Cardiac septum (tissue), 1 donor: ENCODE results near the gene HBG1. TPM values are rescaled to one million over a fixed set of nuclear protein-coding genes. Genes with fewer than 3 reads are reported as not detected.
"Not testable (repeated sequence)": the region's sequence is repeated elsewhere in the genome, so short reads cannot be mapped to it uniquely, and the experiment has no call there.

Source experiments
- DNase-seq: peaks from one replicate; pipeline ENCODE4 v3.0.0-alpha.2; 2020; ENCODE audit warnings: low spot score
- intact Hi-C: fragments of 100-400 bp; cut with DNase I; formaldehyde crosslinking; loops from one replicate; pipeline ENCODE4 v1.14.0; 2022
- long read RNA-seq: library from polyadenylated mRNA; unstranded; transcript quantifications from one replicate; pipeline ENCODE4 v2.0.0, GENCODE V29; 2021
- total RNA-seq: library from RNA; stranded (reverse); fragmentation: NEBNext Ultra II Directional; extraction: Animal tissue kit (Norgen Biotek cat#: 25700); gene quantifications from one replicate; pipeline ENCODE4 v1.2.1, GENCODE V29; 2021
- donor health status: DM: no; HTN: no; CAD: no.

The HBG1 gene
- total RNA-seq, result not detected
- long read RNA-seq, result 0 reads

- intact Hi-C loops, result not testable (repeated sequence)
Observed at GRCh38 chr11:5249807-5250396, at the start of gene HBG1. HBG1 (minus strand) TSS chr11:5249857; CDS start chr11:5249804, 53 bp downstream.

GRCh38 chr11:5298451-5298850 lies 48.8 kb upstream of the HBG1 start:
- intact Hi-C loops, result no loop called here
- DNase-seq, result no peak

More at GRCh38 chr11:5249807-5250396, at the start of gene HBG1:
- DNase-seq, result not testable (repeated sequence)

DNA sequence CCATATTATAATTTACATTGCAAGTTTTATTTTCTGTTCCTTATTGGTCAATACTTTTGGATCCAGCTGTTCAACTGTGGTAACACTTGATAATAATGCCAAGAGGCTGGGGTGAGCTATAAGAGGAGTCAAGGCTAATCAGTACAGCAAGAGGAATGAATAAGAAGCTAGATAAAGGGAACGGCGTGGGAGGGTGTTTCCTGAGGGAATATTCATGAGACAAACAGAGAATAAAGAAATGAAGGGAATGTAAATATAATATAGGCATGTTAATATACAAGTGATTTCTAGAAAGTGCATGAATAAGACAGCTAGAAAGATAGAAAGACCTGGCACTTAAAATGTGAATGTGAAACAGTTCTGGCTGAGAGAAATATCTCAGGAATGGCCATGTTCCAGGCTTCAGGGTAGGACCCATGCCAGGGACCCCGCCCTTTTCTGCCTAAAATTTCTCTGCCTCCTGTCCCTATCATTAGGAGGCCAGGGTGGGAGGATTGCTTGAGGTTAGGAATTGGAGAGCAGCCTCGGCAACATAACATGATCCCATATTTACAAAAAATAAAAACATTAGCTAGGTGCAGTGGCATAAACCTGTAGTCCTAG lies 48.2 kb upstream of the HBG1 start:
- intact Hi-C loops, result no loop called here
- DNase-seq, result no peak

DNA sequence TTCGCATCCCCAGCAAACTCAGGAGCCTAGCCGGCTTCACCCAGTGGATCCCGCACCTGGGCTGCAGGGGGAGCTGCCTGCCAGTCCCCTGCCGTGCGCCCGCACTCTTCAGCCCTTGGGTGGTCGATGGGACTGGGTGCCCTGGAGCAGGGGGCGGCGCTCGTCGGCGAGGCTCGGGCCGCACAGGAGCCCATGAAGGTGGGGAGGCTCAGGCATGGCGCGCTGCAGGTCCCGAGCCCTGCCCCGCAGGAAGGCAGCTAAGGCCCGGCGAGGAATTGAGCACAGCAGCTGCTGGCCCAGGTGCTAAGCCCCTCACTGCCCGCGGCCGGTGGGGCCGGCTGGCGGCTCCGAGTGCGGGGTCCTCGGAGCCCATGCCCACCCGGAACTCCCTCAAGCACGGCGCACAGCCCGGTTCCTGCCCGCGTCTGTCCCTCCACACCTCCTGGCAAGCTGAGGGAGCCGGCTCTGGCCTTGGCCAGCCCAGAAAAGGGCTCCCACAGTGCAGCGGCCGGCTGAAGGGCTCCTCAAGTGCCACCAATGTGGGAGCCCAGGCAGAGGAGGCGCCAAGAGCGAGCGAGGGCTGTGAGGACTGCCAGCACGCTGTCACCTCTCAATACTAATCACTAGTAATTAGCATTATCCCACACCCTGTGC lies 44.8 kb upstream of the HBG1 start:
- DNase-seq, intact Hi-C loops: not testable (repeated sequence)

GRCh38 chr11:5293028-5293427 lies 43.4 kb upstream of the HBG1 start:
- DNase-seq, result no peak
- intact Hi-C loops, result no loop called here

DNA sequence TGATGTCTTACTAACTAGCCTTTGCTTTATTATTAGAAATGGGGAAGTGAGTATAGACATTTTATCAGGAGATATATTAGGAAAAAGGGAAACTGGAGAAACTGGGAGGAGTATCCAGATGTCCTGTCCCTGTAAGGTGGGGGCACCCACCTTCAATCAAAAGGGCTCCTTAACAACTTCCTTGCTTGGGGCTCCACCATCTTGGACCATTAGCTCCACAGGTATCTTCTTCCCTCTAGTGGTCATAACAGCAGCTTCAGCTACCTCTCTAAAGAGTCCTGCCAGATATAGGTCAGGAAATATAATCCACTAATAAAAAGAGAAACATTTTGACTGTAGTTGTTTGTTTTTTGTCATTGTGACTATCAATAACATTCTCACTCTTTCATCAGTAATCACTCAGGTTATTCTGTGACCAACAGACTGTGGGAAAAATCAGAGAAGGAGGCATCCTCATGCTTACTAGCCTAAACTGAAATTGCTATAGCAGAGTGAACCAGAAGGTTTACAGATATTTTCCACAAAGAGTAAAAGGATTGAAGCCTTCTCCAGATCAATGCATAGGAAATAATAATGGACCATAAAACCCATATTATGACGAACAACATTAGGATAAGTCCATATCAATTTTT lies 41.7 kb upstream of the HBG1 start:
- DNase-seq, result no peak
- intact Hi-C loops, result no loop called here

- intact Hi-C loops, result no loop called here
- DNase-seq, result no peak
Observed at GRCh38 chr11:5290106-5290505, 40.4 kb upstream of the HBG1 start.

- no peak for DNase-seq
- intact Hi-C loops, result no loop called here
Observed at GRCh38 chr11:5289696-5290095, 40.0 kb upstream of the HBG1 start.

DNA sequence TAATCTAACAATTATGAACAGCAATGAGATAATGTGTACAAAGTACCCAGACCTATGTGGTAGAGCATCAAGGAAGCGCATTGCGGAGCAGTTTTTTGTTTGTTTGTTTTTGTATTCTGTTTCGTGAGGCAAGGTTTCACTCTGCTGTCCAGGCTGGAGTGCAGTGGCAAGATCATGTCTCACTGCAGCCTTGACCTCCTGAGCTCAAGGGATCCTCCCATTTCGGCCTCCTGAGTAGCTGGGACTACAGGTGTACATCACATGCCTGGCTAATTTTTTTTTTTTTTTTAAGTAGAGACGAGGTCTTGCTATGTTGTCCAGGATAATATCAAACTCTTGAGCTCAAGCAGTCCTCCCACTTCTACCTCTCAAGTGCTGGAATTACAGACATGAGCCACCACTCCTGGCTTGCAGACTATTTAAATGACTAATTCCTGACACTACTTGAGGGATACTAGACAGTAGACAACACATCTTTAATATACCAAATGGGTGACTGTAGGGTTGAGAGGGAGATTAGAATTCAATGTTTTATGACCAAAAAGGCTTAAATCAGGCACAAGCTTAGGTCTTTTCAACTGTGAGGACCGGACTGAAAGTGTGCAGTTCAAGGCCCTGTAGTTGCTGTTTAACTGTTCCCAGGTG lies 39.4 kb upstream of the HBG1 start:
- DNase-seq, result no peak
- intact Hi-C loops, result no loop called here

GRCh38 chr11:5288108-5288905 lies 38.6 kb upstream of the HBG1 start:
- no peak for DNase-seq
- intact Hi-C loops, result no loop called here

DNA sequence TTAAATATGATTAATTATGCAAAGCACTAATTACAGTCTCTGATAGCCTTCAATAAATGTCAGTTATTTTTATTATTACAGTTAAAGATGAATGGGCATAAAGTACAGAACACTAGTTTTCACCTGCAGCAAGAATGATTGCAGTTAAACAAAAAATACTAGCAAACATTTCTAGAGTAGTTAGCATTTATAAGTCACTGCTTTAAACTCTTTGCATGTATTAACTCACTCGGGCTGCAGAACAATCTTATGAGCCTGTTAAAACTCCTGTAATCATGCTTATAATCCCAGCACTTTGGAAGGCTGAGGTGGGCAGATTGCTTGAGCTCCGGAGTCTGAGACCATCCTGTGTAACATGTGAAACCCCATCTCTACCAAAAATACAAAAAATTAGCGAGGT lies 37.2 kb upstream of the HBG1 start:
- DNase-seq, result no peak
- intact Hi-C loops, result no loop called here

DNA sequence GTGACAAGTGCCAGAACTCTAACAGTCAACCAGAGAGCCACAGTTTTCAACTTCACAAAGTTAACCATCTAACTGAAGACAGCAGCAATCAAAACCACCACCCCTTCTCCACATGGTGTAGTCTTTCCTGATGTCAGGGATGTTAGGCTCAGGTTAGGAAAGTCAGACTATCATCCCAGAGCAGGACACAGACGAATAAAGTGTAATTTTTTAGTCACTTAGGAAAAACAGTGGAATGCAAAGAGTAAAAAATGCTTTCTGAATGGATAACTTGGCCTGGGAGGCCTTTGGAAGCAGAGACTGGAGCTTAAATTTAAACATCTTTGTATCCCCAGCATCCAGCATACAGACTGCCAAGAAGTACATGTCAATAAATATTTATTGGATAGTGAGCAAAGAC lies 36.7 kb upstream of the HBG1 start:
- intact Hi-C loops, result no loop called here
- DNase-seq, result no peak

DNA sequence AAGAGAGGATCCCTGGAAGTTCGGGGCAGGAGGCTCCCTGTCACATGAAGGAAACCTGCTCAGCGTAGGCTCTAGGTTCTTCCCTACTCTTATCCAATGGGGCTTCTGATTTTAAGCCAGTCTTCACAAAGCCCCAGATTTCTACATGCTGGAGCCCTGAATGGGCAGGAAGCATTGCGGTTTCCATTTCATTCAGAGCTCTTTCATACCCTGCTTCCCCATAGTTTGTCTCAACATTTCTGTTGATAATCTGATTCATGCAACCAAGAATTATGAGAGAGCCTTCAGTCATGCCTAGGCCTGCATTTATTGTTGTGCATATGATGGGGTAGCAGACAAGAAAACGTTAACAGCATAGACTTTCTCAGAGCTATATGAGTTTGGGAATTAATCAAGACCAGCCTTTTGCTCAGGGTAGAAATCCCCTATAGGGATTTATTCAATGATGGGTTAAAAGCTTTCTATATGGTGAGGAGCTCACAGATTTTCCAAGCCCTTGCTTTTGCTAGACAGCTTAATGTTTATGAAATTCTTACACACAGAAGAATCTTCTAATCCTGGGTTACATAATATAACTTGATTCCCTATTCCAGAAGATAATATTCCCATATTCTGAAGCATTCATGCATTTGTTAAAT lies 36.2 kb upstream of the HBG1 start:
- DNase-seq, result no peak
- intact Hi-C loops, result no loop called here

DNA sequence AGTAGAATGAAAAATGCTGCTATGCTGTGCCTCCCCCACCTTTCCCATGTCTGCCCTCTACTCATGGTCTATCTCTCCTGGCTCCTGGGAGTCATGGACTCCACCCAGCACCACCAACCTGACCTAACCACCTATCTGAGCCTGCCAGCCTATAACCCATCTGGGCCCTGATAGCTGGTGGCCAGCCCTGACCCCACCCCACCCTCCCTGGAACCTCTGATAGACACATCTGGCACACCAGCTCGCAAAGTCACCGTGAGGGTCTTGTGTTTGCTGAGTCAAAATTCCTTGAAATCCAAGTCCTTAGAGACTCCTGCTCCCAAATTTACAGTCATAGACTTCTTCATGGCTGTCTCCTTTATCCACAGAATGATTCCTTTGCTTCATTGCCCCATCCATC lies 35.0 kb upstream of the HBG1 start:
- no peak for DNase-seq
- intact Hi-C loops, result no loop called here

DNA sequence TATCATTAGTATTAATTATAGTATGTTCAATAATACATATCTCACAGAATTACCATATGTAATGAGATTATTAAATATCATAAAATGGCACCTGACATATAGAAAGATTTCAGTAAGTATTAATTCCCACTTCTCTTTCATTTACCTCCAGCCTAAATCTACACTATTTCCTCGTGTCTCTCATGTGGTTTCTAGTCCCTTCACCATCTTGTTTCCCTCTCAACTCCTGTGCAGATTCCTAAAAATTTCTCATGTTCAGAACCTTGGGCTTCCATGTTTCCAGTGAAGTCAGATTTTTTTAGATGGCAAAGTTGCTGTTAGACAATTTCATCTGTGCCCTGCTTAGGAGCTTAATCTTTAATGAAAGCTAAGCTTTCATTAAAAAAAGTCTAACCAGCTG lies 34.2 kb upstream of the HBG1 start:
- no peak for DNase-seq
- intact Hi-C loops, result no loop called here

DNA sequence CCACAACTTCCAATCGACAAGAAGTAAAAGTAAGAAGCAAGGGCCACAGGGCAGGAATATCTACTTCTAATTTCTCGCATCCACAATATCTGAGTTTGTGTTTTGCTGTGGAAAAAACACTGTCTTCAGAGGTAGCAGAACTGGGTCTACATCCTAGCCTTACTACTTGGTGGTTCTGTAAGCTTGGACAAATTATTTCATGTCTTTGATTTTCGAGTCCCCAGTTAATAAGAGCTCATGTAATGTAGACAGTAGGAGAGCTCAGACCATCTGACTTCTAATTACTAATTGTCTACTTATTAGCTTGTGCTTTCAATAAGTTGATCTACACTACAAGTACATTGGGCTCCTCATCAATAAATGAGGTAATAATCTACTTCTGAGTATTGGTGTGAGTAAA lies 33.4 kb upstream of the HBG1 start:
- DNase-seq, result no peak

GRCh38 chr11:5282628-5283027 lies 33.0 kb upstream of the HBG1 start:
- DNase-seq, result no peak
- intact Hi-C loops, result no loop called here

More for the DNA sequence above, 33.4 kb upstream of the HBG1 start:
- intact Hi-C loops, result no loop called here

- no peak for DNase-seq
- intact Hi-C loops, result no loop called here
Observed at GRCh38 chr11:5281596-5281995, 31.9 kb upstream of the HBG1 start.

DNA sequence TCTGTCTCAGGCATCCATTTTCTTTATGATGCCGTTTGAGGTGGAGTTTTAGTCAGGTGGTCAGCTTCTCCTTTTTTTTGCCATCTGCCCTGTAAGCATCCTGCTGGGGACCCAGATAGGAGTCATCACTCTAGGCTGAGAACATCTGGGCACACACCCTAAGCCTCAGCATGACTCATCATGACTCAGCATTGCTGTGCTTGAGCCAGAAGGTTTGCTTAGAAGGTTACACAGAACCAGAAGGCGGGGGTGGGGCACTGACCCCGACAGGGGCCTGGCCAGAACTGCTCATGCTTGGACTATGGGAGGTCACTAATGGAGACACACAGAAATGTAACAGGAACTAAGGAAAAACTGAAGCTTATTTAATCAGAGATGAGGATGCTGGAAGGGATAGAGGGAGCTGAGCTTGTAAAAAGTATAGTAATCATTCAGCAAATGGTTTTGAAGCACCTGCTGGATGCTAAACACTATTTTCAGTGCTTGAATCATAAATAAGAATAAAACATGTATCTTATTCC lies 31.0 kb upstream of the HBG1 start:
- no peak for DNase-seq
- intact Hi-C loops, result no loop called here
